Measurements from ENCODE around the gene MAP2K1. TPM values are rescaled to one million over a fixed set of nuclear protein-coding genes. Genes with fewer than 3 reads are reported as not detected.

Gene MAP2K1
- total RNA-seq, 4 donors from 2014 or later, result 50.4 to 112 (median 69.5) TPM

- H3K9me3 ChIP-seq, result no peaks in the 10 kb centered on the region
- no peak for TF ChIP-seq POLR2A (IDR thresholded peaks at IDR 0.05)
- TF ChIP-seq CTCF (IDR thresholded peaks at IDR 0.05 in 4 of 5, conservative IDR thresholded peaks at IDR 0.05 in 1 of 5), result no peak
- H3K4me1 ChIP-seq, result peaks cover 10 to 20% of the 10 kb centered on the region in 2 donors
- H3K27ac ChIP-seq, result no peak overlapping the region
- no peaks in the 10 kb centered on the region for H3K27me3 ChIP-seq
- no peak overlapping the region for H3K4me3 ChIP-seq
- in situ Hi-C loops (cut with MboI; ENCODE audit: low sequenced_read_pairs in 4 of 4) (no loop called here), intact Hi-C loops (cut with DNase I; ENCODE audit: low total_unique reads) (no loop called here)
- ATAC-seq (no peak), DNase-seq (no peak)
- peaks cover 0 to 11% of the 10 kb centered on the region in 2 donors for H3K36me3 ChIP-seq
Measured at GRCh38 chr15:66477011-66477410, 90.3 kb downstream of the MAP2K1 start.

DNA sequence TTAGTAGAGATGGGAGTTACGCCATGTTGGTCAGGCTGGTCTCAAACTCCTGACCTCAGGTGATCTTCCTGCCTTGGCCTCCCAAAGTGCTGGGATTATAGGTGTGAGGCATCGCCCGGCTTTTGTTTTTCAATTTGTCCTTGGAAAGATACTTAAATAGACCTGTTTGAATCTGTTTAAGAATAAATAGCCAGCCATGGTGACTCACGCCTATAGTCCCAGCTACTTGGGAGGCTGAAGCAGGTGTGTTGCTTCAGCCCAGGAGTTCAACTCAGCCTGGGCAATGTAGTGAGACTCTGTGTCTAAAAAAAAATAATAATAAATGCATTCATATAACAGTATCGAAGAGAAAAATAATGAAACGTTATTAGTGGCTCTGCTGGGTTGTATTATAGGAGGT lies 93.6 kb downstream of the MAP2K1 start:
- no peak for TF ChIP-seq CTCF (IDR thresholded peaks at IDR 0.05 in 4 of 5, conservative IDR thresholded peaks at IDR 0.05 in 1 of 5)
- no peak for TF ChIP-seq POLR2A (IDR thresholded peaks at IDR 0.05)
- Histone ChIP-seq H3K27me3 (no peaks in the 10 kb centered on the region), H3K27ac (no peak overlapping the region), H3K36me3 (peaks cover 0 to 25% of the 10 kb centered on the region in 2 donors), H3K9me3 (no peaks in the 10 kb centered on the region), H3K4me1 (peaks cover 6 to 12% of the 10 kb centered on the region in 2 donors), H3K4me3 (no peak overlapping the region)
- in situ Hi-C loops (cut with MboI; ENCODE audit: low sequenced_read_pairs in 4 of 4) (no loop called here), intact Hi-C loops (cut with DNase I; ENCODE audit: low total_unique reads) (no loop called here)
- DNase-seq (no peak), ATAC-seq (no peak)

DNA sequence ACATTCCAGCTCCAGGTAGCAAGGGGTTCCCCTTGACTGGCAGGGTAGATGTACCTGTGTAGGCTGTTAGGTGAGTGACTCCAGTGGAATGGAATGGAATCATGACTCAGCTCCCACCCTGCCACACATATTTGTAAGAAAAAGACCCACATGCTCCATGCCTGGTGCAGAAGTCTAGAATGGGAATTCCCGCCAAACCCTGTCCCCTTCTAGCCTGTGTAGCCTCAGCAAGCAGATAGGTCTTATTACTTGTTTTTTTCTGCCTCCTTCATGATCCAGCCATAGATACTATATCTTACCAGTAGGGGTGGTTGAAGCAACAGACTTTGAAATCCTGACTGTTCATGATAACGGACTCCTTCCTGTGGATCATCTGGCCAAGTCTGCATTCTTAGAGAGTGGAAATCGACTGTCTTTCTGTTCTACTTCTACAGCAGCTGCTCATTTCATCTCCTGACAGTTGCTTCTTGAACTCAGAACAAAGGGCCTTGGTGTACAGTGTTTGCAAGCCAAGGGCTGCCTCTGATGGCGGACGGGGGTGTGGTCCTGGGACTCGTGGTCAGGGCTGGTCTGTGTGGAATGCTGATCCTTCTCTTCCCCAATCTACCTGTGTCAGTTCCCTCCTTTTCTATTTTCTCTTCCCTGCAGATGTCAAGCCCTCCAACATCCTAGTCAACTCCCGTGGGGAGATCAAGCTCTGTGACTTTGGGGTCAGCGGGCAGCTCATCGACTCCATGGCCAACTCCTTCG lies 94.6 kb downstream of the MAP2K1 start:
- H3K4me1 ChIP-seq, result peaks cover 6 to 12% of the 10 kb centered on the region in 2 donors
- H3K27ac ChIP-seq, result no peak overlapping the region
- in situ Hi-C loops (cut with MboI; ENCODE audit: low sequenced_read_pairs in 4 of 4) (no loop called here), intact Hi-C loops (cut with DNase I; ENCODE audit: low total_unique reads) (no loop called here)
- no peak for ATAC-seq
- DNase-seq, result no peak
- H3K9me3 ChIP-seq, result no peaks in the 10 kb centered on the region
- H3K27me3 ChIP-seq, result no peaks in the 10 kb centered on the region
- no peak for TF ChIP-seq CTCF (IDR thresholded peaks at IDR 0.05 in 4 of 5, conservative IDR thresholded peaks at IDR 0.05 in 1 of 5)
- TF ChIP-seq POLR2A (IDR thresholded peaks at IDR 0.05), result no peak
- H3K4me3 ChIP-seq, result no peak overlapping the region
- H3K36me3 ChIP-seq, result peaks cover 0 to 30% of the 10 kb centered on the region in 2 donors

DNA sequence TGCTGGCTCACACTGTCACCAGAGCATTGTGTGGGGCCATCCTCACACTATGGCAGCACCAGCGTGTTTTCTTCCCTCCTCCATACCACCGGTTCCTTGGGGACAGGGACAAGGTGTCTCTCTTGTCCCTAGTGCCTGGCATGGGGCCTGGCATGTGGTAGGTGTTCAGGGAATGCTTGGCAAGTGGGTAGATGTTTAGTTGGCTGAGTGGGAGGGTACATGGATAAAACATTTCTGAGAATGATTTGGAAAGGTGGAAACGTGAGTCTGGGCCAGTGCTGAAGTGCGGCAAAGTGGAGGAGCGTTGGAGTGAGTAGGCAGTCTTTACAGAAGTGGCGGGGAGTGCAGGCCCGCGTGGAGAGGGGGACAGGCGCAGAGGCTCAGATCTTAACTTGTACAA lies 95.8 kb downstream of the MAP2K1 start:
- Histone ChIP-seq H3K4me1 (peaks cover 6 to 12% of the 10 kb centered on the region in 2 donors), H3K4me3 (no peak overlapping the region), H3K27ac (peak overlapping the region in 2 of 4 donors; percentile 27 to 33), H3K36me3 (peaks cover 0 to 43% of the 10 kb centered on the region in 2 donors), H3K27me3 (no peaks in the 10 kb centered on the region), H3K9me3 (no peaks in the 10 kb centered on the region)
- intact Hi-C loops (cut with DNase I; ENCODE audit: low total_unique reads) (no loop called here), in situ Hi-C loops (cut with MboI; ENCODE audit: low sequenced_read_pairs in 4 of 4) (no loop called here)
- ATAC-seq (no peak), DNase-seq (no peak)
- no peak for TF ChIP-seq POLR2A (IDR thresholded peaks at IDR 0.05)
- no peak for TF ChIP-seq CTCF (IDR thresholded peaks at IDR 0.05 in 4 of 5, conservative IDR thresholded peaks at IDR 0.05 in 1 of 5)

All from gastrocnemius medialis (tissue), 4 donors.